ENCODE measurements around the gene CARD11.

DNA sequence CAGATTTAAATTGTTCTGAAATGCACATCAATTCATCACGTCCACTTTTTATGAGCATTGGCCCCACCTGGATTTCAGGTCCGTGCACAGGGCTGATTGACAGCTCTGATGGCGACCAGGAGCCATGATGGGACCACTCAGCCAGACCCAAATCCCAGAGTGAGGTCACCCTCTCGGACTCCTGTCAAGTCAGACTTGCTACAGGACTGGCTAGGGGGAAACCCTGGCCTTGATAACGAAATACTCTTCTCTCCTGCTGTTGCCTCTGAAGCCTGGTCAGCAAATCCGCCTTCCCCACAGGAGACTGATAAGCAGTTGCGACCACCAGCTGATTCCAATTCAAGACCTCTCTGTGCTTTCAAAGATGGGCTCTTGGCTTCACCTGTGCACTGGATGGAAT is 76.4 kb downstream of the CARD11 start:
- TF ChIP-seq, protein P1, sequence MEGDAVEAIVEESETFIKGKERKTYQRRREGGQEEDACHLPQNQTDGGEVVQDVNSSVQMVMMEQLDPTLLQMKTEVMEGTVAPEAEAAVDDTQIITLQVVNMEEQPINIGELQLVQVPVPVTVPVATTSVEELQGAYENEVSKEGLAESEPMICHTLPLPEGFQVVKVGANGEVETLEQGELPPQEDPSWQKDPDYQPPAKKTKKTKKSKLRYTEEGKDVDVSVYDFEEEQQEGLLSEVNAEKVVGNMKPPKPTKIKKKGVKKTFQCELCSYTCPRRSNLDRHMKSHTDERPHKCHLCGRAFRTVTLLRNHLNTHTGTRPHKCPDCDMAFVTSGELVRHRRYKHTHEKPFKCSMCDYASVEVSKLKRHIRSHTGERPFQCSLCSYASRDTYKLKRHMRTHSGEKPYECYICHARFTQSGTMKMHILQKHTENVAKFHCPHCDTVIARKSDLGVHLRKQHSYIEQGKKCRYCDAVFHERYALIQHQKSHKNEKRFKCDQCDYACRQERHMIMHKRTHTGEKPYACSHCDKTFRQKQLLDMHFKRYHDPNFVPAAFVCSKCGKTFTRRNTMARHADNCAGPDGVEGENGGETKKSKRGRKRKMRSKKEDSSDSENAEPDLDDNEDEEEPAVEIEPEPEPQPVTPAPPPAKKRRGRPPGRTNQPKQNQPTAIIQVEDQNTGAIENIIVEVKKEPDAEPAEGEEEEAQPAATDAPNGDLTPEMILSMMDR (IDR thresholded peaks at IDR 0.05) = no peak
- TF ChIP-seq POLR2AphosphoS5 (IDR thresholded peaks at IDR 0.05) (no peak), EP300 (IDR thresholded peaks at IDR 0.05) (no peak), POLR2A (IDR thresholded peaks at IDR 0.05; ENCODE audit: low read depth) (no peak)

Data from esophagus muscularis mucosa (tissue), 4 donors.